ENCODE data around the gene GDF15.

Gene GDF15

DNA sequence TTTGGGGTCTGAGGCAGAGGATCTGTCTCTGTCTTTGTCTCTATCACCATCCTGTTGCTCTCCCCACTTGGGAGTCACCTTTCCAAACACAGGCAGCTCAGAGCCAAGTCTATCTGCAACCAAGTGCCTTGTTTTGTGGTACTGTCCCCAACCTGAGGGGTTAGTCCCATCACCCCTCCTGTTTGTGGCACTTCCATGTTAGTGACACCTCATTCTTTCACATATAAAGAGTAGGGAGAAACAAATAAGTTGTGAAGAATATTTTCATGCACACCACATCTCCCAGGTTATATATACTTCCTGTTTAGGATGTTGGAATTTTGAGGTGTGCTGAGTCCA lies 3.7 kb downstream of the GDF15 start:
- TF ChIP-seq, protein P1, sequence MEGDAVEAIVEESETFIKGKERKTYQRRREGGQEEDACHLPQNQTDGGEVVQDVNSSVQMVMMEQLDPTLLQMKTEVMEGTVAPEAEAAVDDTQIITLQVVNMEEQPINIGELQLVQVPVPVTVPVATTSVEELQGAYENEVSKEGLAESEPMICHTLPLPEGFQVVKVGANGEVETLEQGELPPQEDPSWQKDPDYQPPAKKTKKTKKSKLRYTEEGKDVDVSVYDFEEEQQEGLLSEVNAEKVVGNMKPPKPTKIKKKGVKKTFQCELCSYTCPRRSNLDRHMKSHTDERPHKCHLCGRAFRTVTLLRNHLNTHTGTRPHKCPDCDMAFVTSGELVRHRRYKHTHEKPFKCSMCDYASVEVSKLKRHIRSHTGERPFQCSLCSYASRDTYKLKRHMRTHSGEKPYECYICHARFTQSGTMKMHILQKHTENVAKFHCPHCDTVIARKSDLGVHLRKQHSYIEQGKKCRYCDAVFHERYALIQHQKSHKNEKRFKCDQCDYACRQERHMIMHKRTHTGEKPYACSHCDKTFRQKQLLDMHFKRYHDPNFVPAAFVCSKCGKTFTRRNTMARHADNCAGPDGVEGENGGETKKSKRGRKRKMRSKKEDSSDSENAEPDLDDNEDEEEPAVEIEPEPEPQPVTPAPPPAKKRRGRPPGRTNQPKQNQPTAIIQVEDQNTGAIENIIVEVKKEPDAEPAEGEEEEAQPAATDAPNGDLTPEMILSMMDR (IDR thresholded peaks at IDR 0.05; ENCODE audit: insufficient read depth, missing control alignments) = no peak
- FAIRE-seq (no peak), DNase-seq (ENCODE audit: insufficient read length, low spot score) (no peak)

DNA sequence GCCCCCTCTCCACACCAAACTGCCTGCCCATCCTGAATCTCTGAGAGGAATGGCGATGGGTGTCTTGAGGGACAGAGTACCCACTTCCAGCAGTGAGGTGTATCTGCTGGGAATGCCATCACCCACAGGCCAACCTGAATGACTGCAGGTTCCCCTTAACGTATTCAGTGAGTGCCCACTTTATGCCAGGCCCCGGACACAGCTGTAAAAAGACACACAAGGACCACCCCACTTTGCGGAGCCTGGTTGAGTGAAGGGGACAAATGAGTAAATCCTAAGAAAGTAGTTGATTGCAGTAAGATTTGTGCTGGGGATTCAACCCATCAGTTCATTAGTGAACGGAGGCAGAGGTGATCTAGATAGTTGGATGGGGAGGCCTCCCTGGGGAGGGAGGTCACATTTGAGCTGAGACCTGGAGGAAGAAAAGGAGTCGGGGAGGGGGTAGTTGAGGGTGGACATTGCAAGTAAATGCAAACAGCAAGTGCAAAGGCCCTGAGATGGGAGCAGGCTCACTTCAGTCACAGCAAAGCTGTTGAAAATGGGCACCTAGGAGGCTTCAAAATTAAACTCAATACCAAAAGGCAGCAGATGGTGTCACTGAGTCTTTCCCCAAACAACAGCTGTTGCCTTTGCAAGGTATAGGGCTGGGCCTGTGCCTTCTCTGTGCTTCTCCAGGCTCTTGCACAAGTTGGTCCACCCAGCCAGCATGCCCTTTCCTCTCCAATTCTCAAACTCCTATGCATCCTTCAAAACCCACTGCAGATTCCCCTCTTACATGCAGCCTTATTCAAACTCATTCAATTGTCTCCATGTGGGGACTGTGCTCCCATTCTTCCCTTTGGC lies 4.3 kb downstream of the GDF15 start:
- TF ChIP-seq, protein P1 (IDR thresholded peaks at IDR 0.05; ENCODE audit: insufficient read depth, missing control alignments) = no peak
- FAIRE-seq (no peak), DNase-seq (ENCODE audit: insufficient read length, low spot score) (no peak)

DNA sequence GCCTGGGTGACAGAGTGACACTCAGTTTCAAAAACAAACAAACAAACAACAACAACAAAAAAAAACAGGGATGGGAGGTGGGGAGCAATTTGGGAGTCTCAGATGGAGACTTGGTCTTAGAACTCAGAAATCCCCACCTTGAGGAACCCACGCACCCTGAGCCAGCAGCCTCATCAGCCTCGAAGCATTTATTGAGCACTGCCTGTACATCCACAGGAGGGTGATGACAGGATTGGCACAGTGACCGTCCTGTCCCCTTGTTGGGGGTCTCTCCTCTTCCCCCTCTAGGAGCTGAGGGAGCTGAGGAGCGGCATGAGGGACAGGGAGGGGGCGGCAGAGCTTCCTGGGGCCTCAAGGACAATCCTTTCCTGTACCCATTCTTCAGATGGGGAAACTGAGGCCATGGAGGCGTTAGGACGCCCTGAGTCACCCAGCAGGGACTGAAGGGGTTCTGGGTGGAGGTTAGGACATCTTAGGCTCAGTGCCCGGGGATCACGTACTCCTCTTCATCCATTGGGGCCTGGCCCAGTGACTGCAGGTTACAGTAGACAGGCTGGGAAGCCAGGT lies 5.6 kb downstream of the GDF15 start:
- DNase-seq (ENCODE audit: insufficient read length, low spot score) = no peak
- TF ChIP-seq, protein P1 (IDR thresholded peaks at IDR 0.05; ENCODE audit: insufficient read depth, missing control alignments) = no peak
- no peak for FAIRE-seq

DNA sequence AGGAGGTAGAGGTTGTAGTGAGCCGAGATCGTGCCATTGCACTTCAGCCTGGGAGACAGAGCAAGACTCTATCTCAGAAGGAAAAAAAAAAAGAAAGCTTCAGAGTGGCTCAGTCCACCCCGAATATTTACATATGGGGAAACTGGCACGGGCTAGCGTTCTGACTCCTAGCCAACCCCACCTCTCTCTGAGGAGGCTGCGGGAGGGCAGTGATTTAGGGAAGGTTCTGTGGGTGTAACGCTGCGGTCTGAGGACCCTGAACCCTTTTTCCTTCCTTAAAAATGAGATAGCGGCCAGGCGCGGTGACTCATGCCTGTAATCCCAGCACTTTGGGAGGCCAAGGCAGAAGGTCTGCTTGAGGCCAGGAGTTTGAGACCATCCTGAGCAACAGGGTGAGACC lies 6.5 kb downstream of the GDF15 start:
- FAIRE-seq = no peak
- TF ChIP-seq, protein P1 (IDR thresholded peaks at IDR 0.05; ENCODE audit: insufficient read depth, missing control alignments) = no peak
- DNase-seq (ENCODE audit: insufficient read length, low spot score) = no peak

DNA sequence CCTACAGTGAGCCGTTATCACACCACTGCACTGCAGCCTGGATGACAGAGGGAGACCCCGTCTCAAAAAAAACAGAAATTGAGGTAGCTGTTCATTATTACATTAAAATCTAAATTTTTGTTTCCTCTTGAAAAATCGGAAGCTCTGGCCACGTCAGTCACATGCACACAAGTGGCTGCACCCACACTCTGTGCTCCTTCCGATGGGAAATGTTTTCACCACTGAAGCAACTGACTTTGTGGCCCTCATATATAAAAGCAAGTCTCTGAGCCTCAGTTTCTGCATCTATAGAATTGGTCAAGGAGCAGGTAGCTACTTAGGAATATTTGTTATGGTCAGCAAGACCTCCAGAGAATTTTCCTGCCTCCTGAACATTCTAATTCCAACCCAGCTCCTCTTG lies 7.0 kb downstream of the GDF15 start:
- TF ChIP-seq, protein P1 (IDR thresholded peaks at IDR 0.05; ENCODE audit: insufficient read depth, missing control alignments) = no peak
- no peak for FAIRE-seq
- no peak for DNase-seq (ENCODE audit: insufficient read length, low spot score)

DNA sequence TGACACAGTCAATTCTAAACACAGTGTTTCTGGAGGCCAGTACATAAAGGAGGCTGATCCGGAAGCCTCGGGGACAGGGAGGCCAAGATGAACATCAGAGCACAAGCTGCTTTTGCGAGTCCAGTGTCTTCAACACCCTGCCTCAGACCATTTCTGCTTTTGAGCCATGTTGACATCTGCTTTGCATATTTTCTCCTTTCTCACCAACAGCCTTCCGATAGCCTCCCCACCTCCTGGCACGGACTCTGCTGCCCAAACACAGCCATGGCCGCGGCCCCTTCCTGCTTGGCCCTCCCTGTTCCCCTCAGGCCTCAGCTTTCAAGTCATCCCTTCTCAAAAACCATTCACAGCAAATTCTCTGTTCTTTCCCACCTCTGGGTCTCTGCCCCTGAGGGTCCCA lies 7.9 kb downstream of the GDF15 start:
- no peak for DNase-seq (ENCODE audit: insufficient read length, low spot score)
- TF ChIP-seq, protein P1 (IDR thresholded peaks at IDR 0.05; ENCODE audit: insufficient read depth, missing control alignments) = no peak
- FAIRE-seq = no peak
